ENCODE data around the gene FAM83G.

Gene FAM83G

GRCh38 chr17:18988546-18989173 lies 15.9 kb downstream of the FAM83G start:
- peak; percentile 95 for DNase-seq (ENCODE audit: low spot score)

- no peak for DNase-seq (ENCODE audit: low spot score)
Measured at GRCh38 chr17:18987862-18988545, 16.6 kb downstream of the FAM83G start.

- DNase-seq (ENCODE audit: low spot score): no peak
Measured at GRCh38 chr17:18987230-18987610, 17.3 kb downstream of the FAM83G start.

GRCh38 chr17:18986541-18987229 lies 17.9 kb downstream of the FAM83G start:
- DNase-seq (ENCODE audit: low spot score): no peak

GRCh38 chr17:18985475-18985874 lies 19.1 kb downstream of the FAM83G start:
- DNase-seq (ENCODE audit: low spot score): no peak

- DNase-seq (ENCODE audit: low spot score): no peak
Measured at GRCh38 chr17:18984273-18985114, 20.1 kb downstream of the FAM83G start.

GRCh38 chr17:18981642-18982424 lies 22.7 kb downstream of the FAM83G start:
- DNase-seq (ENCODE audit: low spot score): peak; percentile 64

- no peak for DNase-seq (ENCODE audit: low spot score)
Measured at GRCh38 chr17:18981335-18981641, 23.3 kb downstream of the FAM83G start.

- peak; percentile 36 for DNase-seq (ENCODE audit: low spot score)
Measured at GRCh38 chr17:18980682-18981334, 23.8 kb downstream of the FAM83G start.

- no peak for DNase-seq (ENCODE audit: low spot score)
Measured at GRCh38 chr17:18978655-18979054, 25.9 kb downstream of the FAM83G start.

GRCh38 chr17:18978050-18978449 lies 26.5 kb downstream of the FAM83G start:
- no peak for DNase-seq (ENCODE audit: low spot score)

- no peak for DNase-seq (ENCODE audit: low spot score)
Measured at GRCh38 chr17:18977646-18978045, 26.9 kb downstream of the FAM83G start.

- DNase-seq (ENCODE audit: low spot score): no peak
Measured at GRCh38 chr17:18977021-18977420, 27.5 kb downstream of the FAM83G start.

GRCh38 chr17:18976201-18976600 lies 28.4 kb downstream of the FAM83G start:
- DNase-seq (ENCODE audit: low spot score): no peak

- DNase-seq (ENCODE audit: low spot score): no peak
Measured at GRCh38 chr17:18975597-18975996, 29.0 kb downstream of the FAM83G start.

GRCh38 chr17:18974407-18975149 lies 30.0 kb downstream of the FAM83G start:
- DNase-seq (ENCODE audit: low spot score): no peak

GRCh38 chr17:18971801-18972200 lies 32.8 kb downstream of the FAM83G start:
- no peak for DNase-seq (ENCODE audit: low spot score)

- DNase-seq (ENCODE audit: low spot score): no peak
Measured at GRCh38 chr17:18970582-18971480, 33.7 kb downstream of the FAM83G start.

Data from HuH-7 (cell line).